Erythroblast (primary cell): ENCODE results near the gene CD300LD.

Experiments
- GATA1 ChIP-seq: IDR thresholded peaks from 2 replicates; pipeline ENCODE4 v1.6.1; 2011; ENCODE audit warnings: low read depth, mild to moderate bottlenecking, control low read depth, low read length, moderate library complexity
- POLR2A ChIP-seq: IDR thresholded peaks from 2 replicates; pipeline ENCODE4 v1.6.1; 2011; ENCODE audit warnings: mild to moderate bottlenecking, low read length

DNA sequence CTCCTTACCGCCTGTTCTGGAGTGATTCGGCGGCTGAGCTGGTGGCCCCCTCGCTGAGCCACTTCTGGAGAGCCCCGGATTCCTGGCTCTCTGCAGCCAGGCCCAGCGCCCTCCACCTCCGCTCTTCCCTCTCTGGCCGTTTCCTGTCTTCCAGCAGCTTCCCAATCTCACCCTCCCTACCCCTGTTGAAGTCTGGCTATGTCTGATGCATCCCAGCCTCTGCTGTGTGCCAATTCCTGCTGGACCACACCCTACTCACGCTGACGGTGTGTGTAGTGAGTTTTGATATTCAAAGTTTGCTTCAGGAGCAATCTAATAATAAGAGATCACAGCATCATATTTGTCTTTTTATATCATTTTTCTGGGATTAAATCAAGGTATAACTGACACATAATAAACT lies 9.4 kb downstream of the CD300LD start:
- TF ChIP-seq POLR2A (no peak), GATA1 (no peak)
